HG02981 (cell line): ENCODE results near the gene LHX4.

Source experiments
- ATAC-seq: cut with Tn5 transposase; IDR thresholded peaks from one replicate; pipeline ENCODE4 v1.9.1; 2021; ENCODE audit warnings: mild to moderate bottlenecking, moderate library complexity; ENCODE audit not compliant: unreplicated experiment

Gene LHX4

GRCh38 chr1:180256341-180257027 lies 26.4 kb downstream of the LHX4 start:
- no peak for ATAC-seq

DNA sequence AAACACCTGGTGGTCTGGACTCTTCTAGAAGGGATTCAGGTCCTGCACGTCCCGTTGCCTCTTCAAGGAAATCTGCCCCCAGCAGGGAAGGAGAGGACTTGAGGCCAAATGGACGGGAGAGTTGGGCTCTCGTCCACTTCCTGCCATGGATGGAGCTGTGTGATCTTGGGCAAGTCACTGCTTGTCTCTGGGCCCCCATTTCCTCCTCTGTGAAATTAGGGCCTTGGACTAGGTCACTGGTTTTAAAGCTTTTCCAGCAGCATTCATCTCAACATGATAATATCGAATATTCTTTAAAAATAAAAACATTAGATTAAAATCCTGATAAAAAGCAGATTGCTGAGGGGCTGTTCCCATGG lies 26.9 kb downstream of the LHX4 start:
- no peak for ATAC-seq

- ATAC-seq: no peak
These were observed 27.4 kb downstream of the LHX4 start for GRCh38 chr1:180257486-180257885.

GRCh38 chr1:180258290-180258689 lies 28.2 kb downstream of the LHX4 start:
- ATAC-seq: no peak

DNA sequence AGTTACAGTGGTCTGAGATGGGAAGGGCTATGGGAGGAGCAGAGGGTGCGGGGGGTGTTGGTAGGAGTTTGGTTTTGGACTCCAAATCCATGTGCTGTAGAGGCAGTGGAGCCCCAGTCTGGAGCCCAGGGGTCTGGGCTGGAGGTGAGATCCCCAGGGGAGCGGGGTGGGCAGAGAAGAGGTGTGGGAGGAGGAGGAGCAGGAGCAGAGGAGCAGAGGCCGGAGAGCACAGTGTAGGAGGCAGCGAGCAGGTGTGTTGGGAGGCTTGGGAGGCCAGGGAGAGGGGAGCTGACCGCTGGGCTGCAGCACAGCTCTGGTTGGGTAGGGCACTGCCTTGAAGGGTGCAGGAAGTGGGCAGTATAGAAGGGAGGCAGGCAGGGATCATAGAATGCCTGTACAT lies 28.9 kb downstream of the LHX4 start:
- ATAC-seq: no peak

DNA sequence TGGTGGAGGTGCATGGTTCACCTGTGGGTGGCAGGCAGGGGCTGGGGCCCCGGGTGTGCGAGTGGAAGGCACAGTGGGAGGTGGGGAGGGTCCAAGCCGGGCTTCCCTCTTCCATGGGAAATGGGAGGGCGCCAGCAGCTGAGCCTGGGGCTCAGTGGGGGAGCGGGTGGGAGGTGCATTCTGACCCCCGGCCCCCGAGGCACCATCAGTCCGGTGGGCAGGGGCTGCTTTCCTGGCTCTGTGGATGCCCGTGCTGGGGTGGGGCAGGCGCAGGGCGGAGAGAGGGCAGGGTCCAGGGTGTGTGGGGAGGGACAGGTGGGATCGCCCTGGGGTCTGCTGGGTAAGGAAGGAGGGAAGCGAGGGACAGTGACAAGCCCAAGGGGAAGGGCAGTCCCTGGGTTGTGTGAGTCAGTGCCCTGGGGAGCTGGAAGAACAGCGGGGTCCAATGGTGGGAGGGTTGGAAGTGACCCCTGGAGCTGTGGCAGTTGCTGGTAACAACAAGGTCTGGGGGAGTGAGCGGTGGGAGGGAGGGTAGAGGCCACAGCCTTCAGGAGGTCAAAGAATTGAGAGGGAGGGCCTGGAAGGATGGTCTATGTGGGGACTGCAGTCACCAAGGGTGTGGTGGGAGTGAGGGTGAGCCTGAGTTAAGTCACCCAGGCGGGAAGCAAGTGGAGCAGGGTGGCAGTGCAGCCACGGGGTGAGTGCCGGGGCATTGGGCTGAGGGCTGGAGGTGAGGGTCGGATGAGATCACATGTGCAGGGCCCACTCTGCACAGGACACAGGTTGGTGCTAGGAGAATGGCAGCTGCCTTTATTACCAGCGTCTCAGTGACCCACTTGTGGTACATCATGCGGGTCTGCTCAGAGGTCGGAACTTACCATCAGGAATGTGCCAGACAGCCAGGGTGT lies 29.6 kb downstream of the LHX4 start:
- ATAC-seq: no peak

DNA sequence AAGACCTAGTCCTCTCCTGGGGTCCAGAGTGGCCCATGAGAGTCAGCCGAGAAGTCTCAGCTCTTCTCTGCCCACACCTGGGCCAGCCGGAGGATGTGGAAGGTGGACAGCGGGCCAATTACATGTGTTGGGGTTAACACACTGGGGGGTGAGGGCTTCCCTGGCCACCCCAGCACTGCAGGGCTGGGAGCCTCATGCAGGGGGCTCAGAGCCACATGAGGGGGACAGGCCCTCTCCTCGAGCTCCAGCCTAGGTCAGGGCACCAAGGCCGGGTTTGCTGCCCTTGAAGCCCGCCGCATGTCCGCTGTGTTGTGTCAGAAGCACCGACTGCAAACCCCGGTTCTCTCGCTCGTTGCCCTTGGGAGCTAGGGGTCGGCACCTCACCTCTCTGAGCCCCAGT lies 30.5 kb downstream of the LHX4 start:
- ATAC-seq: no peak

GRCh38 chr1:180261030-180261429 lies 31.0 kb downstream of the LHX4 start:
- ATAC-seq: no peak

DNA sequence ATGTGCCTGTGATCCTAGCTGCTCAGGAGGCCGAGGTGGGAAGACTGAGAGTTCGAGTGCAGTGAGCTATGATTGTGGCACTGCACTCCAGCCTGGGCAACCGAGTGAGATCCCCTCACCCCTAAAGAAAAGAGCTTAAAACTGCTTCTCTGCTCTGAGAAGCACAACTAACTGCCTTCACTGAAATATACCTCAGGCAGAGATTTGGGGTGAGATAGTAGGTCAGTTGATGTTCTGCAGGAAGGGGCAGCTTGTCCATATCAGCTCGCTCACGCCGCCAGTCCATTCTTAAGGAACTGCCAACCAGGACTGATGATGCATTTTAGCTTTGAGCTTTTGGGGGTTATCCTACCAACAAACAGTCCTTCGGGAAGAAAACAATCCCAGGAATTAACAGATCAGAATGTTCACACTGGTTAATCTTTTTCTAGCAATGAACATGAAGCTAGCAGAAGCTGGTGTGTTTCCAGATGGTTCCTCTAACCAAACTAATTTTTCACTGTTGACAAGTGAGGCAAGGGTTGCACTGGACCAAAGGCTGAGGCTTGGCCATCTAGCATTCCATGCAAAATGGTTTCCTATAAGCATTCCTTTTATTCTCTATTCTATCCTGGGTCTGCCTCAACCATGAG lies 31.6 kb downstream of the LHX4 start:
- ATAC-seq: no peak

- no peak for ATAC-seq
These were observed 32.8 kb downstream of the LHX4 start for GRCh38 chr1:180262628-180263488.

- ATAC-seq: no peak
These were observed 34.5 kb downstream of the LHX4 start for GRCh38 chr1:180264595-180264994.

DNA sequence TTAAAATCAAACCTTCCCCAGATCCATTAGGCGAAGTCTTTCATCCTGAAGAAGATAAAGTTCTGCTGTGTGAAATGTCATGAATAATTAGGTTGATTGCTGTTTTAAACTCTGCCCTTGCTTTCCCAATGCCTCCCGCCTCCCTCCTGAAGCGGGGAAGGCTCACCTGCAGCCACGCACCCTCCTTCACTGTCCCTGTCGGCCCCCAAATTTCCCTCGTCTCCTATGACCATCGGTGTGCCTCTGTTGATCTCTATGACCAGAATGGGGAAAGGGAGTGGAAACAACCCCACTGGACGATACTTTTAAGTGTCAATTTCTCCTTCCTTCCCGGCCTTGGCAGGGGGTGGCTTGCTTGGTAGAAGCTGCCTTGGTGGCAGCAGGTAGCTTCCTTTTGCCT lies 35.1 kb downstream of the LHX4 start:
- ATAC-seq: no peak

GRCh38 chr1:180265871-180266270 lies 35.8 kb downstream of the LHX4 start:
- ATAC-seq: no peak

DNA sequence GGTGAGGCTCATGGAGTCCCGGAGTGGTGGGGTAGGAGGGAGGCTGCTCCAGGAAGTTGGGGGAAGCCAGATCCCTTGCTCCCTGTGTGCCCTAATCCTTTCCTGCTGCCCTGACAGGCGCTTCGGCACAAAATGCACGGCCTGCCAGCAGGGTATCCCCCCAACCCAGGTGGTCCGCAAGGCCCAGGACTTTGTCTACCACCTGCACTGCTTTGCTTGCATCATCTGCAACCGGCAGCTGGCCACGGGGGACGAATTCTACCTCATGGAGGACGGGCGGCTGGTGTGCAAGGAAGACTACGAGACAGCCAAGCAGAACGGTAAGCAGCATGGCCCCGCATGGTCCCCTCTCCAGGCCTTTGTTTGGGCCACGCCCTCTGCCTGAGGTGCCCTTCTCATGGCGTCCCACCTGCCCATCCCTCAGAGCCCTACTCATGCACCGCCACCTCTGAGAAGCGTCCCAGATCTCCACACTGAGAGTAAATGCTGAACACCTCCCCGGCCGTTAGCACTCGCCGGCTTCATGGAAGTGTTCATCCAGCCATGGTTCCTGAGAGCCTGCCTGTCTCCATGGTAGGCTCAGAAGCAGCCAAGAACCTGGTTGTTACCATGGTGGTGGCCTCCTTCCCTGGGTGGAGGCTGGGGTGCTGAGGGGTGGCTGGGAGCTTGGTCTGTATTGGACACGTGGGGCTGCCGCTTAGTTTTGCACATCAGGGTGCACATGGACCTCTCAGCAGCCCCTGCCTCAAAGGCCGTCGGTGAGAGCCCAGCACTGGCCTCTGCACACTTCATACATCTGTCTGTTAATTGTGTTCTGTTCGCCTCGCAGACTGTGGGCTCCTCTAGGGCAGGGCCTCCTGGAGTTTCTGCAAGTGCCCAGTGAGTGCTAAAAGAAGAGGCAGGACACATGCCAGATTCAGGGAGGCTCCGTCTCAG lies 36.5 kb downstream of the LHX4 start:
- ATAC-seq: no peak

DNA sequence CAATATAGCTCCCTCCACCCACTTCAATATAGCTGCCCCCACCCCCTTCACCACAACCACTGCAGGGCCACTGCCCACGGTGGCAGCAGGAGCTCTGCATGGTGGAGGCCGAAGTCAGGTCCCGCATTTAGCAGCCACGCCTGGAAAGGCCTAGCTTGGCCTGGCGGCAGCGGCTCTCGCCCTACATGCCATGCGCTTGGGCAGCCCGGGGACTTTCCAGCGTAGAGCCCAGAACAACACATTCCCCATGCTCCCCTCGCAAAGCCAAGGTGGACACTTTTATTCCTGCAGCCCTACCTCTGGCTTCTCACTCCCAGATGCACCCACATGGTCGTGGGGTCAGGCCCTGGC lies 37.1 kb downstream of the LHX4 start:
- ATAC-seq: no peak

DNA sequence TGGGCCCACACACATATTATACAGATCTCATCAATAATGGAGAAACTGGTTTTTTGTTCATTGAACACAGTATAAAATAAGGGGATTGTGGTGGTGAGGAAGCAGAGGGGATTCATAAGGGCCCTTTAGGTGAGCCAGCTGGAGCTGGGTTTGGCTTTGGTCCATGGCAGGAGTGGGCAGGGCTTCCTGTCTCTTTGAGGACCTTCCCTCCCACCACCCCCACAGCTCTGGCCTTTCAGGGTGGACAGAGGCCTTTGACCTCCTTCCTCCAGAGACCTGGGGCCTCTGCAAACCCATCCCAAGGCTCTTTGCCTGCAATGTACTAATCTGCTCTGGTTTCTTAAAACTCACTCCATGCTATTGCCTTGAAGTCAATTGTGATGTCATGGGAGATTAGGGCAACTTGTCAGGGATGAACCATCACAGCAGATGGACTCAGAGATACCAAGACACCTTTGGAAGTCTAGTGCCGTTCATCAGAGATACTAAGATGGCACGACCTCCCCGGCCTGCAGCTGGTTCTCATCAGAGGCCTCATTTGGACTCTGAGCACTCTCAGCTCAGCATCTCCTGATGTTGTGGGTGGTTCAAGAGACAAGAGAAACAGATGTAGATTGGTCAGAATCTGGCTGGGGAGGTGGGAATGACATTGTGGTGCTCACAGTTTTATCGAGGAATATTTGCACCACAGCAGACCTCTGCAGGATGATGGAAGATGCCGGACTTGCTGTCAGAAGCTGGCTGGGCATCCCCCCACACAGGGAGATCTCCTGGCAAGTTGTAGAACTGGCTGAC lies 37.9 kb downstream of the LHX4 start:
- ATAC-seq: no peak

GRCh38 chr1:180268556-180269075 lies 38.6 kb downstream of the LHX4 start:
- ATAC-seq: no peak

DNA sequence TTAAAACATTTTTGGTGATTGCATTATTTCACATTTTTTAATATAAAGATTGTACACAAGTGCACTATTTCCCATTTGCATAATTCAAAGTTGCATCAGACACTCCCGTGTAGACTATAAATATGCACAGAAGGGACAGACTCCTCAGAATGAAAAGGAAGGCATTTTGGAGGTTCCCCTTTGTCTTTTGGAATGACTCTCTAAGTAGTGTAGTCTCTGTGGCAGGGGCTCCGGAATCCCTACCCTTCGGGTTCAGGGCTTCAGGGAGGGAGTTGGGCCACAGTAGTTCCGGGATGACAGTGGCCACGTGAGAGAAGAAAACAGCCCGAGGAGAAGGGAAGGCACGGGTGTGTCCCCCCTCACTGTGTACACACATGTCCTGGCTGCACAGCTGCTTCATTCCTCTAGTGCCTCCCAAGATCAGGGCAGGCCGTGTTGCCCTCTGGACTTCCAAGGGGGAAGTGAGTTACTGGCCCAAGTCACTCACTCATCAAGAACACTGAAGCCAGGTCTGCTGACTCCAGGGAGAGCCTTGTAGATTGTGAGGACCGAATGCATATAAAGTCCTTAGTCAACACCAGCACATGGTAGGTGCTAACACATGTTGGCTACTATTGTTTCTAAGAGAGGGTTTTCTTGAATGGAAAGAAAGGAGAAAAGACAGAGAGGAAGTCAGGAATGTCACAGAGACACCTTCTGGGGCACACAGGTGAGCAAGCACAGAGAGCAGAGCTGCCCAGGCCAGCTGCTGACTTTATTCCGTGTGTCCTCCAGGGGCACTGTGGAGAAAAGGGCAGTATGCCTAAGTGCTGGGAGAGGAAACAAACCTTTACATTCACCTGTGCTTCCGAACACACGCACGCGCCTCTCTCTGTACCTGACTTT lies 39.8 kb downstream of the LHX4 start:
- ATAC-seq: no peak
